GM21515 (cell line): ENCODE measurements around the gene PGBD2.
A peak's percentile ranks its signal among the peaks of the same experiment; 100 is the strongest.
"Not testable (repeated sequence)": the region's sequence is repeated elsewhere in the genome, so short reads cannot be mapped to it uniquely, and the experiment has no call there.

Experiments
- ATAC-seq: cut with Tn5 transposase; IDR thresholded peaks from one replicate; pipeline ENCODE4 v1.9.1; 2021; ENCODE audit not compliant: unreplicated experiment

PGBD2 gene

DNA sequence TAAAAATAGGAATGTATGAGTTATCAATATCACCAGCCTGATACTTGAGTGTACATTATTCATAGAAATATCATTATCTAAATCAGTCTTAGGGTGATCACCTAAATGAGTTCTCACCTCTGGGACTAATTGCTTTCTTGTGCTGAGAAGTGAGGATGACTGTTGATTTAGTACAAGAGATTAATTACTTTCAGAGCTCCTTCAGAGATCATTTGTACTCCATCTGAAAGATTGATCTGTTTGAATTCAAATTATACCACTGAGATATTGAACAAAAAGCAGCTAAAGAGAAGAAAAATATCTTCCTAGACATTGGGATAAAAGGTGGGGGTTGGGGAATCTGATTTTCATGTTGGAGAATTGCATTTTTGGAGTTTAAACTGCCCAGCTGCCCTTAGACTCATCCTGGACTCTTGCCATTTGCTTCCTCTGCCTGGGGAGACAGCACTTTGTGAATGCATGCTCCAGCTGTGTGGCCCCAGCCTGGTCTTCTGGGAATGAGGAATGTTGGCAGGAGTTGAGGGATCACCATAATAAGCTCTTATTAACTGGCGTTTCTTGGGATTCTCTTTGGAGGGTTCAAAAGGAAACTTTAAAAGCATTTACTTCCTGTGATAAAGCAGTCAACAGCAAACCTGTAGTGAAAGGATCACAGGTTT lies 19.7 kb upstream of the PGBD2 start:
- no peak for ATAC-seq

DNA sequence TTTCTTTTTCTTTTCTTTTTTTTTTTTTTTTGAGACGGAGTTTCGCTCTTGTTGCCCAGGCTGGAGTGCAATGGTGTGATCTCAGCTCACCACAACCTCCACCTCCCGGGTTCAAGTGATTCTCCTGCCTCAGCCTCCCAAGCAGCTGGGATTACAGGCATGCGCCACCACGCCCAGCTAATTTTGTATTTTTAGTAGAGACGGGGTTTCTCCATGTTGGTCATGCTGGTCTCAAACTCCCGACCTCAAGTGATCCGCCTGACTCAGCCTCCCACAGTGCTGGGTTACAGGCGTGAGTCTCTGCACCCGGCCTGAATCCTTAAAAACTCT lies 16.2 kb upstream of the PGBD2 start:
- not testable (repeated sequence) for ATAC-seq

DNA sequence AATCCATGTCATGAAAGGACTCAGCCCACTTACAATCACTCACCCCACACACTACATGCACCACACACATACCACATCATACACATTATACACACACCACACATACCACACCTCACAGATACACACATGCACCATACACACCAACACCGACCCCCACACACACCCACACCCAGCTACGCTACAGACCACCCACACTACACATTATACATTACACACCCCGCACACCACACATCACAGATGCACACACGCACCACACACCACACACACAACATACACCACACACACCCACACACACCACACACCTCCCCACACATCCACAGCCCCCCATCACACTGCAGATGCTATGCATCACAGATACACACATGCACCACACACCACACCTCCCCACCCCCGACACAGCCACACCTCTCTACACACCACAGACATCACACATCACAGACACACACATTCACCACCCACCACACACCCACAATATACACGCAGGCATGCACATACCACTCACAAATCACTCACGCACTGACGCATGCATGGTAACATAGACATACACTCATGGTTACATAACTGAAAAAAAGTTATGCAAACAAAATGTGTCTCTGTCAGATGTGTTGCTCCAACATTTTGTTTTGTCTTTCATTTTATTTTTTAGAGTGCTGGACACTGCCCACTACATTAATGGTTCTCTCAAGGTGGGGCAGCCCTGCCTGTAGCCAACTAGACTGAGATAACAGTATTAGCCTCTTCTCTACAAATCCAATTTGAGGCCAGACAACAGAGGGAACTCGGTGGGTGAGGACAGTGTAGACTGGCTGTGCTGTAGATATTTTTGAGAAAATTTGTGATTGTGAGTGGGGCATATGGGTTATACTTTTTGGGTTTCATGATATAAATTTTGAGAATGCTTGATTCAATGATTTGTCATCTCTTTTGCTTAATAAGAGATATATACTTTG lies 15.2 kb upstream of the PGBD2 start:
- no peak for ATAC-seq

DNA sequence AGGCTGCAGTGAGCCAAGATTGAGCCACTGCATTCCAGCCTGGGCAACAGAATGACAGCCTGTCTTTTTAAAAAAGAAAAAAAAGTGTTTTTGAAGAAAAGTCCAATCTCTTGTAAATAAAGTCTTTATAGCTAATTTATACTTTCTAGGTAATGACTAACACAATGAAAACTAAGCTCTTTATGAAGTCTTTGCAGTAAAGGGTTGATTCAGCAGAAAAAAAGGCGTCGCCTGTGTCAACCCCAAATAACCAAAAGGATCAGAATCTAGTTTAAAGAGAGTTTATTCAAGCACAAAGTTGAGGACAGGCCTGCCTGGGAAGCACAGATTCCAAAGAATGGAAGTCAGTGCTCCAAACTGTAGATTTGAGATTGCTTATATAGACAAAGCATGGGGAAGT lies 14.3 kb upstream of the PGBD2 start:
- ATAC-seq: no peak

DNA sequence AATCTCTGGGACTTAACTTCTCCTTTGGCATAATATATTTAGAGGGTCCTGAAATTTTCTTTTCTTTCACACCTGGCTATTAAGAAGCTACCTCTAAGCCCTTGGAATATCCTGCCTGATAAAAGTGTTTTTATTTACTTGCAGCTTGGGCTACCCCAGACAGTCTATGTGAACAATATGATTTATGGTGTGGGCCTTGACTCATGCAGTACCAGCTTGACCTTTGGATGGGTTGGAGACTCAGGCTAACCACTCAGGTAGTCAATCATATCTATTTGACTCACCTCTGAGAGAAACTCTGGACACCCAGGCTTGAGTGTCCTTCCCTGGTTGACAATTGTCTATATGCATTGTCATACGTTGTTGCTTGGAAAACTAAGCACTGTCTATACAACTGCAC lies 13.4 kb upstream of the PGBD2 start:
- no peak for ATAC-seq

DNA sequence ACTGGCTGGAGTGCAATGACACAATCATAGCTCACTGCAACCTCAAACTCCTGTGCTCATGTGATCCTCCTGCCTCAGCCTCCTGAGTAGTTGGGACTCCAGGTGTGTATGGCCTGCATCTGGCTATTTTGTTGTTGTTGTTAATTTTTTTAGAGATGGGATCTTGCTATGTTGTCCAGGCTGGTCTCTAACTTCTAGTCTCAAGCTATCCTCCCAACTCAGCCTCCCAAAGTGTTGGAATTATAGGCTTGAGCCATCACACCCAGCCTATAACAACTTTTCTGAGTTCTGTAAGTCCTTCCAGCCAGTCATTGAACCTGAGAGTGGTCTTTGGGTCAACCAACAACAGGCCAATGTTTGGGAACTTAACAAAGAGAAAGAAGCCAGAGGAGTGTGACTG lies 11.2 kb upstream of the PGBD2 start:
- ATAC-seq: no peak

DNA sequence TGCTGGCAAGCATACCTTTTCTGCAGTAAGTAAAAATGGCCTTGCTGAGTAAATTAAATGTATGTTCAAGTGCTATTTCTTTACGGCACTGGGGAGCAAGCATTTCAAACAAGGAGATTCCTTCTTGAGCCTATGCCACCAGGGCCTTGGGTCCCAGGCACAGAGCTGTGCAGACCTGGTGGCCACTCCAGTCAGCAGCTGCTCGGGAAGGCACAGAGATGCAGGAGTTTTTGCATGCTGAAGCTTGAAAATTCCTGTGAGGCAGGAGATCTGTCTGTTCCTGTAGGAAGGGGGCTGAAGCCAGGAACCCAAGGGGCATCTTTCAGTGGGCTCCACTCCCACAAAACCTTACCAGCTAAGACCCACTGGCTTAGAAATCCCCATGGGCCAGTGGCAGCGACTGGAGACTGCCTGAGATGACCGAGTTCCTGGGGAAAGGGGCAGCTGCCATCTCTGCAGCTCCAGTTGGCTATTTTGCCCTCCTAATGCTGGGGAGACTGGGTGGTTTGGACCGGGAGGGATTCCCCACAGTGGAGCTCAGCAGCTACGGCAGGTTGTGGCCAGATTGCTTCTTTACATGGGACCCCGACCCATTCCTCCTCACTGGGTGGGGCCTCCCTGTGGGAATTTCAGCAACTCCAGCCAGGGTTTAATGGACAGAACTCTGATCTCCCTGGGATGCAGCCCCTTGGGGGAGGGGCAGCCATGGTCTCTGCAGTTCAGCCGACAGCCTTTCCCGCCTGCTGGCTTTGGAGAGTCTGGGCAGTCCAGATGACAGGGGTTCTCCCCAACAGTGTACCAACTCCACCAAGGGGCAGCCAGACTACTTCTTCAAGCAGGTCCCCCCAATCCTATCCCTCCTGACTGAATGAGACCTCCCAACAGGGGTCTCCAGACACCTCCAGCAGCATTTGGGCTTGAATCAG lies 8.4 kb upstream of the PGBD2 start:
- ATAC-seq: no peak

DNA sequence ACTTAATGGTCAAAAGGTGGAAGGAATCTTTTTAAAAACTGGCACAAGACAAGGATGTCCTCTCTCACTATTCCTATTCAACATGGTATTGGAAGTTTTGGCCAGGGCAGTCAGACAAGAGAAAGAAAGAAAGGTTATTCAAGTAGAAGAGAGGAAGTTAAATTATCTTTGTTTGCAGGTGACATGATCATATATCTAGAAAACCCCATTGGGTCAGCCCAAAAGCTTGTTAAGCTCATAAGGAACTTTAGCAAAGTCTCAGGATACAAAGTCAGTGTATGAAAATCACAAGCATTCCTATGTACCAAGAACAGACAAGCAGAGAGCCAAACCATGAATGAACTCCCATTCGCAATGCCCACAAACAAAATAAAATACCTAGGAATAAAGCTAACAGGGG lies 5.4 kb upstream of the PGBD2 start:
- no peak for ATAC-seq

DNA sequence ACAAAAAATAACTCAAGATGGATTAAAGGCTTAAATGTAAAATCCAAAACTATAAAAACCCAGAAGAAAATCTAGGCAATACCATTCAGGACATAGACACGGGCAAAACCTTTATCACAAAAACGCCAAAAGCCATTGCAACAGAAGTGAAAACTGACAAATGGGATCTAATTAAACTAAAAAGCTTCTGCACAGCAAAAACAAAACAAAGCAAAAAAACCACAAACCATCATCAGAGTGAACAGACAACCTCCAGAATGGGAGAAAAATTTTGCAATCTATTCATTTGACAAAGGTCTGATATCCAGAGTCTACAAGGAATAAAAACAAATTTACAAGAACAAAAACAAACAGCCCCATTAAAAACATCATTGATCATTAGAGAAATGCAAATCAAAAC lies 4.5 kb upstream of the PGBD2 start:
- no peak for ATAC-seq

DNA sequence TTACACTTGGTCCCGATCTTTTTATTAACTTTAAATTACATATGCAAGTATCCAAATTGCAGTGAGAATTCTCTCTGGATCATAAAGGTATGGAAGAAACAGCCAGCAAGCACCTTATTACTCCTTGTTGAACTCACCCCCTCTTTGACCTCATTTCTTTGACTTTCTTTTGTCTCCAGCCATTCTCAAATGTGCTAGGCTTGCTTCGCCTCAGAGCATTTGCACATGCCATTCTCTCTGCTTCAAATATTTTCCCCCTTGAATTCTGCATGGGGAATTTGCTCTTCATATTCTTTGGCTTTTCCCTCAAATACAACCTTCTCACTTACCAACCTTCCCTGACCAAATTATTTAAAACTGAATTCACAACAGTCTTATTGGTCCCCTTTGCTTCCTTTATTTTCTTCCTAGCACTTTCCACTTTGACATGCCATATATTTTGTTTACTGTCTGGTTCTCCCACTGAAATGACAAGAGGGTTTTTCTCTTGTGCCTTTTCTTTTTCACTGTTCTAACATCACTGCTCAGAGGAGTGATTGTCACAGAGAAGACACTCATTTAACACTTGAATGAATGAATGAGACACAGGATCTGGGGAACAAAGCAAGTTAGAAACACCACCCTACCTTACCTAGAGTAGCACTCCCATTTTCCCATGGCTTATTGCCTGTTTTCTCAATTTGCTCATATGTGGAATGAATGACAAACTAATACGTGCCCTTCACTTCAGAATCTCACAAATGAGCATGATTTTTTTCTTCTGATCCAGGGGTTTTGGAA lies 1.4 kb upstream of the PGBD2 start:
- no peak for ATAC-seq

DNA sequence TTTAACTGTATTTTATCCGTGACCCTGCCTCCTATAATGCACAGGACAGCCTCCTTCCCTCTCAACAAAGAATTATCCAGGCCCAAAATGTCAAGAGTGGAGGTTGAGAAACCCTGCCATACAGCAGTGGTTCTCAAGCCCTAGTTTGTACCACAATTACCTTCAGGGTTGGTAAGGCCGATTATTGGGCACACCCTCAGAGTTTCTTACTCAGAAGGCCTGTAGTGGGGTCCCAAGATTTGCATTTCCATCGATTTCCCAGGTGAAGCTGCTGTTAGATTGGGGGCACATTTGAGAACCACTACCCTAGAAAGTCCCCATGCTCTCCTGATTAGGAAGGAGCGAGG lies 400 bp upstream of the PGBD2 start:
- no peak for ATAC-seq

DNA sequence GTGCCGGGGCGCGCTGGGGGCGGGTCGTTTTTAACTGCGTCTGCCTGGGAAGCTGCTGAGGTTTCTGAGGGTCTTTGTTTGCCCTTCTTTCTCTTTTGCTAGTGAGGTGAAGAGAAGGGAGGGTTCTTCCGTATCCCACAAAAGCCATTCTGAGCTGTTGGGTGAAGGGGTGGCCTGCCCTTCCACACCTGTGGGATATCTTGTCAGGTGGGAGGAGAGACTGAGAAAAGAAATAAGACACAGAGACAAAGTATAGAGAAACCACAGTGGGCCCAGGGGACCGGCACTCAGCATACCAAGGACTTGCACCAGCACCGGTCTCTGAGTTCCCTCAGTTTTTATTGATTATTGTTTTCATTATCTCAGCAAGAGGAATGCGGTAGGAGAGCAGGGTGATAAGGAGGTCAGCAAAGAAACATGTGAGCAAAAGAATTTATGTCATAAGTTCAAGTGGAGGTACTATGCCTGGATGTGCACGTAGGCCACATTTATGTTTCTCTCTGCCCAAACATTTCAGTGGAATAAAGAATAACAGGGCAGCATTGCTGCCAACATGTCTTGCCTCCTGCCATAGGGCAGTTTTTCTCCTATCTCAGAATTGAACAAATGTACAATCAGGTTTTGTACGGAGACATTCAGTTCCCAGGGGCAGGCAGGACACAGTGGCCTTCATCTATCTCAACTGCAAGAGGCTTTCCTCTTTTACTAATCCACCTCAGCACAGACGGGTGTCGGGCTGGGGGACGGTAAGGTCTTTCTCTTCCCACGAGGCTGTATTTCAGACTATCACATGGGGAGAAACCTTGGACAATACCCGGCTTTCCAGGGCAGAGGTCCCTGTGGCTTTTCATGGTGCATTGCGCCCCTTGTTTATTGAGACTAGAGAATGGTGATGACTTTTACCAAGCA lies 972 bp downstream of the PGBD2 start:
- peak; percentile 21 for ATAC-seq

DNA sequence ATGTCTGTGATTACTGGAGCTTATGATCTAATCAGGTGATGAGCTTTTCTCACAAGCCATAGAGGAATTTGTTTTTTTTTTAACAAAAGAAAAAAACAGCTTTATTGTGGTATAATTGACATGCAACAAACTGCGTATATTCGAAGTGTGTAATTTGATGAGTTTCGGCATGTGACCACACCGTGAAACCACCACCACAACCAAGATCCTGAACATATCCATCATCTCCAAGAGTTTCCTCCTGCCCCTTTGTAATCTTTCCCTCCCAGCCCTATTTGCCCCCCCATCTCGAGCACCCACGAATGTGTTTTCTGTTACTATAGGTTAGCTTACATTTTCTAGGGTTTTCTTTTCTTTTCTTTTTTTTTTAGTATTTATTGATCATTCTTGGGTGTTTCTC lies 4.7 kb downstream of the PGBD2 start:
- ATAC-seq: no peak

DNA sequence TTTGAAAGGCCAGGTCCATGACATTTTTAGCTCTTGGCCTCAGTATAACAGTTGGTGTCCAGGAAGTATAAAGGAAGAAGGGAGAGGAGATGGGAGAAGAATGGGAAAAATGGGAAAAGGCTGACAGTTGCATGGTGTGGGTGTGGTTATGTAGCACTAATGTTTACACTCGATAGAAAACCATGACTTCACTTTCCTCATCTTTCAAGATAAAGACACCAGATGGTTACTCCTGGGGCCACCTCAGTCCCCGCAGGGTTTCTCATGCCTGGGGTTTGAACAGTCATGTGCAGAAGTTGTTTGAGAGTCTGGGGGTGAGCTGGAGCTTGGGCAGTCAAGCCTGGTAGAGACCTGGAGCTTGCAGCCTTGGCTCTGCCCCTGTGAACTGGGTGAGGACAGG lies 7.9 kb downstream of the PGBD2 start:
- no peak for ATAC-seq

DNA sequence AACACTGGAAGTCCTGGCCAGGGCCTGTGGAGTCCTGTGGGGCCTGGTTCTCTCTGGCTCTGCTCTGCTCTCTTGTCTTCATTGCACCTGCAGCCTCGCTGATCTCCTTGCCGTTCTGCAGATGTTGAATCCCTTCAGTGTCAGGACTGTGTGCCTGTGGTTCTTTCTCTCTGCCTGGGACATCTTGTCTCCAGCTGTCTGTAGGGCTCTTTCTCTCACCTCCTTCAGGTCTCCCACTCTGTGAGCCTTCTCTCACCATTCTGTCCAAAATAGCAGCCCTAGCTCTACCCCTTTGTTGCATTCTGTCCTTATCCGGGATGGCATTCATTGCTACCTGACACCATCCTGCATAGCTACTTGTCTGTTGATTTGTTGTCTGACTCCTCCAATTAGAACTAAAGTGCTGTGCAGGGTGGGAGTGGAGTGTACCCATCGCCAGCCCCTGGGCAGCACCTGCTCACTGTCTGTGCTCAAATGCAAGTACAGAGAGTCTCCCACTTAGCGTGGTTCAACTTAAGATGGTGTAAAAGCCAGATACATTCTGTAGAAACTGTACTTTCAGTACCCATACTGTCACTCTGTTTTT lies 8.9 kb downstream of the PGBD2 start:
- no peak for ATAC-seq

DNA sequence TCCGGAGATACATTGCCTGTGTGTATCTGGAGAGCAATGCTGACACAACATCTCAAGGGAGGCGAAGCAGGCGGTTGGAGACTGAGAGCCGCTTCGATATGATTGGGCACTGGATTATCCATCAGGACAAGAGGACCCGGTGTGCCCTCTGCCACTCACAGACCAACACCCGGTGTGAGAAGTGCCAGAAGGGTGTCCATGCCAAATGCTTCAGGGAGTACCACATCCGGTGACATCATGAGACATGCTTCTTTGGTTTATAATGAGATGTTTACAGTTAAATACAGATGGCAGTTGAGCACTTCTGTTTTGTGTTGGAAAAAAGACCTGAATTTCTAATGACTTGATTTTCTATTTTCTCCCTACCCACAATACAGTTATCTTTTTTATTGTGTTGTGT lies 12.1 kb downstream of the PGBD2 start:
- no peak for ATAC-seq

DNA sequence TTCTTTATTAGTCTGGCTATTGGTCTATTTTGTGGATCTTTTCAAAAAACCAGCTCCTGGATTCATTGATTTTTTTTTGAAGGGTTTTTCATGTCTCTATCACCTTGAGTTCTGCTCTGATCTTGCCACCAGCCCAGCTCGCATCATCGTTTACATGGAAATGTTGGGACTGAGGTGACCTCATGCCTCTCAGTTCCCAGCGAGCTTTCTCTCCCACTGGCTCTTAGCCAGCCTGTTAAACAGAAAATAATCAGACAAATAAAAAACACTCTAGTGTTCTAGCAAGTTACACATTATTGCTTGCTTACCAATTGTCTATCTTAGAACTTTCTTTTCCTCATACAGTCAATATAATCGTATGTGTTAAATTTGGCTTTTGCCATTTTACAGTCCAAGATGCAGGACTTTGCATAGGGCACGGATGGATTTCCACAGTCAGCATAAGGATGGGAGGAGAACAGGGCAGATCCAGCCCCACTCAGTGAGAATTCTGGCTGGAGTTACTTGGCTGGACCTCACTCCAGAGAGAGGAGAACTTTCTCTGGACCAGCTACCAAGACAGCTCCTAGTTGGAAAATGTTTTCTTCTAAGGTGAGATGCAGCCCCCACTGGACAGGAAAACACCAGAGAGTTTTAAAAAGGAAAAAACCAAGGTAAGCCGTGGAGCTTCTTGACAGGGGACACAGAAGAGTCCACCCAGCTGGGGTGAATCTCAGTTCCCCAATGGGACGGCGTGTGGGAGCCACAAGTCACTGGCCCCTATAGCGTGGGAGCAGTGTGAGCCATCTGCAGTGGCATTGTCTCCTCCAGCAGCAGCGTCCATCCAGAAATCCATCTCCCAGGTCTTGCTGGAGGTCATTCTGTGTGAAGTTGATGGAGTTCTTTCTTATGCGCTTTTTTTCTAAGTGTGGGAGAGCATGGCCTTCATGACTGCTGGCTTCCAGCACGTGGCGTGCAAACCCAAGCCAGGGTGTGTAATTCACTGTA lies 17.6 kb downstream of the PGBD2 start:
- ATAC-seq: no peak
